MM.1S (cell line): ENCODE measurements around the gene PLCB1.

Experiments used
- CTCF ChIP-seq: fragments of 300-600 bp; sonication (generic); IDR thresholded peaks from 2 replicates; pipeline ENCODE4 v1.5.1; 2016; ENCODE audit warnings: antibody characterized with exemption, low read length, mixed read lengths
- EZH2 ChIP-seq: fragments of 300-600 bp; sonication (generic); optimal IDR thresholded peaks from 2 replicates; pipeline ENCODE3; 2017; ENCODE audit warnings: low read depth, mild to moderate bottlenecking, antibody characterized with exemption, low read length, mixed read lengths
- EZH2phosphoT487 ChIP-seq: fragments of 300-600 bp; sonication (generic); IDR thresholded peaks from 2 replicates; pipeline ENCODE4 v1.6.1; 2018; ENCODE audit warnings: antibody characterized with exemption, low read length

- TF ChIP-seq CTCF = no peak
- no peak for TF ChIP-seq EZH2
- no peak for TF ChIP-seq EZH2phosphoT487
These were observed 646.3 kb downstream of the PLCB1 start for GRCh38 chr20:8778387-8778786.
